Activated CD4-positive, alpha-beta T cell treated with anti-CD3 and anti-CD28 coated beads, Interleukin-2, amount 50 U/mL, for 16 hours (primary cell): ENCODE measurements around the gene LGR6.

Experiments used
- DNase-seq: peaks from one replicate; pipeline ENCODE4 v3.0.0-alpha.2; 2020

The LGR6 gene

DNA sequence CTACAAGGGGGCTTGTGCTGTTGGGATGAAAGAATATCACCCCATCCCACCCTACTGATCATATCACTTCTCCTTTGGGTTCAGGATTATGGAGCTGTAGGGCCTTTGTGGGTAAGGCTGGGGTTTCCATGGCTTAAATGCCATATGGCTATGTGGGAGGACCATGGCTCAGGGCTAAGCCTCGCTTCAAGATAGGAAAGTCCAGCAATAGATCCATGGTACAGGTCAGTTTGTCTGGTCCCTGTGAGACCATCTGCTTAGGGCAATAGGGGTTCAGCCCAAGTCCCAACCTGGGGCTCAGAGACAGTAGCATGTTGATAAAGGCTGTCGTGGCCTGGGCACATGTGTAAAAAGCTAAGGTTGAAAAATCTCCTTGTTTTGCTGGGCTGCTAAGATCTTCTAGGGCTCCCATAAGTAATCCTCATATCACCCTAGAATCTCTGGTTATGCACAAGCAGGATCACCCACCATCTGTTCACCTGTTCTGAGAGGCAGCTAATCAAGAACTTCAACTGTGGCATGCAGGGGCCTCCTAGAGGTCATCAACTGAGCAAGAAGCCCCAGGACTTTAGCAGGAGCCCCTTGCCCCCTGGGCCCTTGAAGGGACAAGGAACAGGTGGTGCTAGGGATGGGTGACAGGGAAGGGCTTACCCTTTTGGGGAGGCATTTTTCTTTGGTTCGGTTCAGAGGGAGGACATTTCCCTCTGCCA, 81.6 kb downstream of the LGR6 start:
- DNase-seq = no peak

DNA sequence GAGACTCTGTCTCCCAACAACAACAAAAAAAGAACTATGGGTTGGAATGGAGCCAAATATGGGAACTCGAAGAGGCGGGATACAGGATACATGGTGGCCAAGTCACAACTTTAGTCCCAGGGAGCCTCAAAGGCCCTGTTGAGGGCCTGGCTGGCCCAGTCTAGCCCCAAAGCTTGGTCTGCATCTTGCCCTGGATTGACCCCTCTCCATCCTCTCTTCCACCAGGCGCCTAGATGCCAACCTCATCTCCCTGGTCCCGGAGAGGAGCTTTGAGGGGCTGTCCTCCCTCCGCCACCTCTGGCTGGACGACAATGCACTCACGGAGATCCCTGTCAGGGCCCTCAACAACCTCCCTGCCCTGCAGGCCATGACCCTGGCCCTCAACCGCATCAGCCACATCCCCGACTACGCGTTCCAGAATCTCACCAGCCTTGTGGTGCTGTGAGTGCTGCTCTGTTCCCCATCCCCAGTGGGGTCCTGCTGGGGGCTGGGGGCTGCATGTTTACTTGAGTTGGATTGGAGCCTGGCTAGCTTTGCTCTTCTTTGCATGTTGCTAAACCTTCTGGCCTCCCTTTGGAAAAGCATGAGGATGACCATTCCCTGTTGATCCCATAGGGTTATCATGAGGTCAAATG, 82.6 kb downstream of the LGR6 start:
- DNase-seq = no peak

DNA sequence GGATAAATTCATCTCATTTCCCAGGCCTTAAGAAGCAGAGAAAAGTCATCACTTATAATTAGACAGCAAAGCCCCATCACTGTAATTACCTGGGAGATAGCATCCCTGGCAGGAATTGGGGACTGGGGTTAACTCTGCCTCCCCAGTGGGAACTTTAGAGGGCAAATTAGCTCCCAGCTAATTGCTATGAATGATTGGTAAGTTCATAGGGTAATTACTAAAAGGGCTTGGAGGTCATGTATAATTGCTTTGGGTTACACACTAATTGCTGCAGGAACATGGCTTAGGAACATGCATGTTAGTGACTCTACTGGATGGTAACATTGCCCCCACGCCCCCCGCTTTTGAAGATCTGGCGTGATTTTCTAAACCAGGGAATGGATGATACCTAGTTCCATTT, 83.3 kb downstream of the LGR6 start:
- DNase-seq = no peak

DNA sequence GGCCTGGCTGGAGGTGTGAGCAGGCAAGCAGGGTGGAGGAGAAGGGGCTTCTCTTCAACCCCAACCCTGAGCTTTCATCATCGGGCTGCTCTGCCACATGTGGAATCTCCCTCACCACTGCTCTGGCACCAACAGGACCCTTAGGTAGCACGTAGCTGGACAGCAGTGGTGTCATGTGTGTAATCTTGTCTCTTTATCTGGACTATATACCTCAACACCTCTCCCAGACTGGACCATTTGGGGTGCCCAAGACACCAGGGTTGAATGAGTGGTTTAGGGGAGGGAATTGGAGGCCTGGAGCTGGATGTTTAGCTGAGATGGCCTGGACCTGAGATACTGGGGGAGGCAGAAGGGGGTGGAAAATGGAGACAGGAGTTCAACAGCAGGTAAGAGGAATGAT, 85.2 kb downstream of the LGR6 start:
- no peak for DNase-seq

DNA sequence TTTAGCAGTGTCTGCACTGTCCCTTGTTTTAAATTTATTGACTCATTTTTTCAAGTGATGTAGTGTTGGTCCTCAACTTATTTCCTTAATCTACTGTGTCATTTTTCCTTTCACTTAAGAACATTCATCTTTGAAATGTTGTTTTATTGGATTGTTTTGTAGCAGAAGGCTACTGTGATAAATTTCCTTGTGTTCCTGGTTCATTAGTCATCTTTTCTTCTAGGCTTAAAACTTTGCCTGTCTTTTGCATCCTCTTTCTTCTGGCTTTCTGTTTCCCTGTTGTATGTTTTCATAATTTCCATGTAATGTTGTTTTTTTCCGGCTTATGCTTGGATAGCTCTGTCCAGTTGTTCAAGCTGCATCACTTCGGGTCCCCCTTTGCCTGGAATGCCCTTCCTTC, 86.2 kb downstream of the LGR6 start:
- no peak for DNase-seq

DNA sequence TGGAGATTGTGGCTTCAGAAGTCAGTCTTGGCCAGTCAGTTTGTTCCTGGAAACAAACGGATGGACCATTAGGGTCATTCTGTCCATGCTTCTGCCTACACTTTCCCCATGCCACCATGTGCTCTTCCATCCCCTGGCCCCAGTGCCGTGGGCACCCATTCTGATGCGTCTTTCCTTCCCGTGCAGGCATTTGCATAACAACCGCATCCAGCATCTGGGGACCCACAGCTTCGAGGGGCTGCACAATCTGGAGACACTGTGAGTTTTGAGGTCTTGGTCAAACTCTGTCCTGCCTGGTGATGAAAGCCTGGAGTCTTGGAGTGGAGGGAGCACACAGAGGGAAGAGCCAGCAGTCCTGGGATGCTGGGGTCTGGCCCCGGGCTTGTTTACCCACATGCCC, 87.0 kb downstream of the LGR6 start:
- no peak for DNase-seq

DNA sequence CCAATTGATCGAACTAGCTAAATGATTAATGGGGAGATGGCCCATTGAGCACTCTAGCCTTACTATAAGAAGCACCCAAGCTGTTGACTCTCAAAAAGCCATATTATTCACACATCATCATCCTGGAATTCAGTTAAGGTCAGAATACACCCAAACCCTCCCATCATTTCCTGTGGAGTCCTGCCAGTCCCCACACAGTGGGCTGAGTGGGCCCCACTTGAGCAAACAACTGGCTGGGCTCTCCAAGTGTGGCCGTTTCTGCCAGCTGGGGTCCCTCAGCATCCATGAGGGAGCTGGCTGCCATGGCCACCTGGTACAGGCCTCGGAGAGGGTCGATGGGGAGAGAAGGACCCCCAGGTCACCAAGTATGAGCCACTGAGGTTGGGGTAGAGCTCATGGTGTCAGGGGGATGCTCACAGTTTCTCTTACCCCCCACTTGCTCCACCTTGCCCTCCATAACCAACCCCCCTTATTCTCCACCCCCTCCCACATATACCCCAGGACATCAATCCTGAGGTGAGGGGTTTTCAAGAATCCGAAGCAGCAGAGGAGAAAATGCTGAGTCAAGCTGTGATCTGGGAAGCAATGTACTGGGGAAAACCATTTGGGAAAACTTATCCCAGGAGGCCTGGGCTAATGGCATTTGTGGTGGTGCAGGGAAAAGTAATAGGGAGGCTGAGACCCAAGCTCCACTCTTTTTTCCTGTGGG, 87.9 kb downstream of the LGR6 start:
- DNase-seq = no peak

DNA sequence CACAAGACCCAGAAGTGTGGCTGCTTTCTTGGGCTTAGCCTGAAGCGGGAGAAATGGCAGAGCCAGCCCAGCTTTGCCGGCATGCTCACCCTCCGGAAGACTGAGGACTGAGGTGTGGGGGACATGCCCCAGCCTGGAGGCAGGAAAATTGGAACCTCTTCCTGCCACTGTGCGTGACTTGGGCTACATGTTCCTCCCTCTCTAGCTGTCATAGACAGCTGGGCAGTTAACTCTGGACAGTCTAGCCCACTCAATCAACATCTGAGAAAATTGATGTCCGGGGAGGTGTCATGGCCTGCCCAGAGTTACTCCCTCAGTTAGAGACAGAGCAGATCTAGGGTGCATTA, 88.4 kb downstream of the LGR6 start:
- DNase-seq = no peak

DNA sequence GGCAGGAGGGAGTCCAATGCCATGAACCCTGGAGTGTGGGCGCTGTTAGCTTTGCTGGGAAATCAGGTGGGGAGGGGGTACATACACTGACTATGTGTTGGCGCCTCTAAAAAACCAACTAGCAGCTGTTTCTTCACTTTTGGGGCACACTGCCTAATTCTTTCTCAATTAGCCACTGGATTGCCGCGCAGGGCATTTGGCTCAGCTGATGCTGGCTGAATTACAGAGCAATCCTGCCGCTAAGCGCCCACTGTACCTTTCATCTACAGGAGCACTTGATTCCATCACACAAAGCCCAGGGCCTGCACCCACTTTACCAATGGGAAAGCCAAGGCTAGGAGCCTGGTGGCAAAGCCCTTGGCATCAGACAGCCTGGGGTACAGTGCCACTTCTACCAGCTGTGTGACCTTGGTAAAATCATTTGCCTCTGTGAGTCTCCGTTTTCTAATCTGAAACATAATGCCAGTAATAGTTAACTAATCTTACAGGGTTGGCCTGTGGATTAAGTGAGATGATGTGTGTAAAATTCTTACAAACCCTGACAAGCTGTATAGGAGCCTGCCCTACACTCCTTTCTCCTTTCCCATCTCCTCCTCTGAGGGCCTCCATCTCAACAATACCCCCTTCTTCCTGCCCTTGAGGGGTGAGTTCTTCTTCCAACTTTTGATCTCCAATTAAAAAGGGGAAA, 89.1 kb downstream of the LGR6 start:
- DNase-seq = no peak

DNA sequence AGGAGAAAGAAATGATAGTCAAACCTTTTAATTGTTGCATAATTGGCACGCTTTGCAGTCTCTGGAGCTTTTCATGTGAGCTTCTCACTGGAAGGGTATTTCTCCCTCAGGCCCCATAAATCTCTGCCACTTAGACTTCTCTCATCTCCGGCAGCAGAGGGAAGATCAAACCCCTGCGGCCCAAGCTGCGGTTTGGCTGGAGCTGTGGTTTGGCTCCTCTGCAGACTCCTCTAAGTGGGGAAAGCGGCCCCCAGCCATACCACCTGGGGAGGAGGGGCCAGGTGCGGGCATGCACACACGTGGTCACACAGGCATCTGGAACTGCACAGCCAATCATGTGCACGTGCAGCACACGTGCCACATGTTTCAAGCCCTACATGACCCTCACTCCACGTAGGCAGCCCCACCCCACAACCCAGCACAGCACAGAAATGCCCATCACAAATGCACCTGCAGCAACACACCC, 89.8 kb downstream of the LGR6 start:
- no peak for DNase-seq

DNA sequence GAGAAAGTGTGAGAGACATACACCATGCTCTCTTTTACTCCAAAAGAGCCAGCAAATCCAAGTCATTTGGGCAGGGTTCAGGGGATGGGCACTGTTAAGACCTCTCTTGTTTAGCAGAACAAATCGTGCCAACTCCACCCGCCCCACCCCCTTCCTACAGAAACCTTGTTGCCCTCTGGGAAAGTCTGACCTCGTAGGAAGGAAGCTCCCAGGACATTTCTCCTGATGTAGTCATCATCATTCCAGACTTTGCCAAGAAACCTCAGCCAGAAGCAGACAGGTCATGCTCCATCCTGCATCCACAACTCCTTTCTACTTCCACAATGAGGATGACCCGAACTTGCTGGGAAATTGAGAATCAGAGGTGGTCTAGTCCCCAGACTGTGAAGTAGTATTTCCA, 90.4 kb downstream of the LGR6 start:
- DNase-seq = no peak

DNA sequence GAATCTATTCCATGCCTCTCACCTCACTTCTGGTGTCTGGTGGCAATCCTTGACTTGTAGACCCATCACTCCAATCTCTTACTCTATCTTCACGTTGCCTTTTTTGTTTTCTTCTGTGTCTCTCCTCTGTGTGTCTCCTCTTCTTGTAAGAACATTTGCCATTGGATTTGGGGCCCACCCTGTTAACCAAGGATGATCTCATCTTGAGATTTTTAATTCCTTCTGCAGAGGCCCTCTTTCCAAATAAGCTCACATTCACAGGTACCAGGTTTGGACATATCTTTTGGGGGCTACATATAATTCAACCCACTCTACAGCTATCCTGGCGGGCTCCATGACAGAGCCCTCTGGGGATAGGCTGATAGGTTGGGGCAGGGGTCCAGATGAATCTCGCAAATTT, 92.3 kb downstream of the LGR6 start:
- no peak for DNase-seq

DNA sequence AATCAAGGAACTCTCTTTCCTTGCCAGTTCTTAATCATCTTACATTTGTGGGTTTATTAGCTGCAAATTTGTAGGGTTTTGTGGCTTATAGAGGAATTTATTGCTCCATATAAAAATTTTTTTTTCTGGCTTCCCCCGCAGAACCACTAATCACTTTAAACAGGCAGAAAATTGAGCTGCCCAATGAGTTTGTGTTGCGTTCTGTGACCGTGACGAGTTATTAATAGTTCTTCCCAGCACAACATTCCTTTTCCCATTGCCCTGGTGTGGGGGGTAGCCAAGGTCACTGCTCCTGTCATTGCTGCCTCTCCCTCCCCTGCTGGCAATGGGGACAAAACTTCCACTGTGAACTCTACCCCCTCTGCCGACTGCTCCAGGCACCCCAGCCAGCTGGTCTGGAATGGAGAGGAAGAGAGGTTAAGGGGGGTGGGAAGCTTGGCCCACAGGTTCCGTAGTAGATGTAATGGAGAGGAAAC, 93.1 kb downstream of the LGR6 start:
- DNase-seq = no peak

DNA sequence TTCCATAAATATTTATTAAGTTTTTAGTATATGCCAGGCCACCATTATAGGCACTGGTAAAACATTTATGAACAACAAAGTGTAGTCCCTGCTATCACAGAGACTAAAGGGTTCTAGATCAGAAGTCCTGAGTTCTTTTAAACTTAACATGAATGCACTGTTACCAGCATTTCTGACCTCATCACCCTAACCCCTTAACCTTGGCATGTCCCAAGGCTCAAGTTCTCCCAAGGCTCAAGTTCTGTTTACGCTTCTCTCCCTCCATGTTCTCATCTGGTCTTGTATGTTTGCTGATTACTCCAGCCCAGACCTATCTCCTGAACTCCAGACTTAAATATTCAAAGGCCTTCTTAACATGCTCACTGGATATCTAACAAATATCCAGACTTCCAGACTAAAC, 93.6 kb downstream of the LGR6 start:
- DNase-seq = no peak

DNA sequence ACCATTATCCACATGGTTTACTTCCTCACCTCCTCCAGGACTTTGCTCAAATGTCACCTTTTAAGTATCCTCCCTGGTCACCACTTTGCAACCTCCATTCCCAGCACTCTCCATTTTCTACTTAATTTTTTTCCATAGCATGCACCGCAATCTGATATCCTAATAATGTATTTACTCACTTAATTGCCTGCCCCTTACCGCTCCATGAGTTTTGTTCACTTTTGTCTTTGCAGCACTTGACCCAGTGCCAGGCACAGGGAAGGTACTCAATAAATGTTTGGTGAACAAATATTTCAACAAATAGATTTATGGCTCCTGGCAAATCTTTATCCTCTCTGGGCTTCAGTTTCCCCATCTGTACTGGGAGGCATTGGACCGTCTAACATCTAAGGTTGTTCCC, 94.6 kb downstream of the LGR6 start:
- DNase-seq = no peak

DNA sequence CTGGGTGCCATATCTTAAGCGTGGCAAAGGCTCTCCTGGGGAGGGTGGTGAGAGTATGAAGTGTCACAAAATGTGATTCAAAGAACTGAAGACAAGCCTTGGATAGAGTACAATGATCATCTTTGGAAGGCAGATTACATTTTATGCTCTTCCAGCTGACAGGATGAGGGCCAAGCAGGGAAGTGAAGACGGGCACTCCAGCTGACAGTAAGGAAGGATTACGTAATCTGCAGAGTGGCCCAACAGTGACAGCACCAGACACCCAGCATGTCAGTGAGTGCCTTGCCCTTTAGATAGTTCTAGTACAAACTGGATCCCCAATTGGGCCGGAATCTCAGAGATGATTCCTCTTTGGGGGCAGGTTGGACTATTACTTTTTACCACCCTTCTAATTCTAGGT, 95.4 kb downstream of the LGR6 start:
- no peak for DNase-seq

DNA sequence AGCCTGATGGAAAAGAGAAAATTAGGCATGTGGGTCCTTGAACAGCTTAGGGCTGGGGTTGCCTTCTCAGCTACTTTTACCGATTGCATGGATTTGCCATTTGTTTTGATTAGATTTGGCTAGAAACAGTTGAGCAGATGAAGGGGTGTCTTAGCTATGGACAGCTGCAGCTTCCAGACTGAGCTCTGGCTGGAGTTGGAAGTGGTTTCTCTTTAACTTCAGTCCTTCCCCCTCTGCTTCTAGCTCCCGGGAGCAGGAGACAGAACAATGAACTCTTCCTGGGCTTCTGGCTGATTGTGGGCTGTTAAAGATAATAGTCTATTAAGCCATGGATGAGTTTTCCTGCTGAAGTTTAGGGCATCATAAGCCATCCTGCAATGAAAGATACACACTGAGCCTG, 97.4 kb downstream of the LGR6 start:
- DNase-seq = no peak

DNA sequence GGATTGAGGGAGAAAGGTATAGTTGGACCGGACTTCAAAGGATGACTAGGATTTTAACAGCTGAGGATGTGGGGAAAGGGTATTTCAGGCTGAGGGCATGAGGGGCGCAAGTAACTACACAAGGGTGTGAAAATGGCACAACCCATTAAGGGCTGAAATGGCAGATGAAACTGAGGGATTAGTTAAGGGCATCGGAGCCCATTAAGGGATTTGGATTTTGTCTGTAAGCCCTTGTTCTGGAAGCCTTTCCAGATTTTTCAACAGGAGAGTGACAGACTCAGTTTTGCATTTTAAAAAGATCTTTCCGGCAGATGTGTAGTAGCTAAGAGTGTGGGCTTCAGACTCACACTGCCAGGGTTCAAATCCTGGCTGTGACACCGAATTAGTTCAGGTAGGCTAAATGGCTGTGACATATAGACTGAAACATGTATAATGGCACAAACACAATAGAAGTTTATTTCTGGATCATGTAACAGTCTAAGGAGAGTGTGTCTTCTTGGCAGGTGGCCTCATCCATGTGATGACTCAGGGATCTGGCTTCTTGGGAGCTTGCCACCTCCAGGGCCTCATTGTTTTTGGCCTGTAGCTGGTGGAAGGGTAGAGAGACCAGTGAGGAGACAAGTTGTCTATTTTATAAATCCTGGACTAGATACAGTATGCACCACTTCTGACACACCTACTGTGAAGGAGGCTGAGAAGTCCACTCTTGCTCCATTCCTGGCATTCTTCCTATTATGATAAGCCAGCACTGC, 98.5 kb downstream of the LGR6 start:
- no peak for DNase-seq

DNA sequence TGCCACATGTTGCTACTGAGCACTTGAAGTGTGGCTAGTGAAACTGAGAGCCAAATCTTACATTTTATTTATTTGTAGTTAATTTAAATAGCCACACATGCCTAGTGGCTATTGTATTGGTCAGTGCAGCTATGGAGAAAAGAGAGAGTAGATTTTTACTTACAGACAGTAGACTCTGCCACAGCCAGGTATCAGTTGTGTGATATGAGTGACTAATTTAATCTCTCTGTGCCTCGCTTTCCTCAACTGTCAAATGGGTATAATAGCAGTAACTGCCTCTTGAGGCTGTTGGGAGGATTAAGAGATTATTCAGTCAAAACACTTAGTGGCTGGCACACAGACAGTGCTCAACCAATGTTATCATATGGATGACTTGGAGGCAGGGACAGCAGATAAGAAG, 99.2 kb downstream of the LGR6 start:
- DNase-seq = no peak

DNA sequence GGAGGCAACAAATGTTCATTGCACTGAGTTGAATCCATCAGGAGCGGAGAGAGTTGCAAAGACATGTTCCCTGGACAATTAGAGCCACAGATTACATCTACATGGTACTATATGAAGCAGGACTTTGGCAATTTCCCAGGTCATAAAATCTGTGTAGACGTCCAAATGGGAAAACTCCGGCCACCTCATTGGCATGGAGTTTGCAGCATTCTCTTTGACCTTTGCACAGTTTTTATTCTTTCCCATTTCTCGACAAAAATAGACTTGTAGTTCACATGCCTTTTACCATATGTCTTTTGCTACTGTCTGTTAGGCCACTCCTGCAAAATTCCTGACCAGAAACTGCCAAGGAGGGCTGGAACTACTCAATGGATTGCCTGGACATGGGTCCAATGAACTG, 100.0 kb downstream of the LGR6 start:
- DNase-seq = no peak

DNA sequence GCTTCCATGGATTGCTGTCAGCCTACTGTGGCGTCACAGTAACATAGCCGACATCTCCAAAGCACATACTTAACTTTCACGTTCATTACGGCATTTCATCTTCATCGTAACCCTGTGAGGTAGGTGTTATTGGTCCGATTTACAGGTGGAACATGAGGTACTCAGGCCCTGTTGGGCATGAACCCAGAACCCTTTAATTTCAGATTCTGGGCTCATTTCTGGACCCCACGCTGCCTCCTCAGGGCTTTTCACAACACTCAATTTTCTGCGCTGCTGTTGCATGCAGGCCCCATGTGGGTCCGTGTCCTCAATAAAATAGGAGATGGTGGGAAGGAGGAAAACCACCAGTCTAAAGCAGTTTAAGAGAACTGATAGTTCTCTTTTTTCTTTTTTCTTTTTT, 108.6 kb downstream of the LGR6 start:
- no peak for DNase-seq

DNA sequence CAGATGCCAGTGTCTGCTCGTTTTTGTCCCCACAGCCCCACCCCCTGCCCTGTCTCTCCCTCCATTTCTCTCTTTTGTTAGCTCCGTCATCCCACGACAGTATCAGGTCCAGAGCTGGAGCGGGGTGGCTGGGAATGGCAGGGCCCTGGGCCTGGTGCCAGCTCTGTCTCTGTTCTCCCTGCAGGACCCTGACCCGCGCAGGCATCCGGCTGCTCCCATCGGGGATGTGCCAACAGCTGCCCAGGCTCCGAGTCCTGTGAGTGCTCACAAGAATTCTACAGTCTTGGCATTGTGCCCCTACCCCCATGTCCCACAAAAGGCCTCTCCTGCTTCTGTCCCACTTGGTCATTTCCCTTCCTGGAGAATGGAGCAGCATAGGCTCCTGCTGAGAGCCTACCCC, 110.8 kb downstream of the LGR6 start:
- DNase-seq = no peak

DNA sequence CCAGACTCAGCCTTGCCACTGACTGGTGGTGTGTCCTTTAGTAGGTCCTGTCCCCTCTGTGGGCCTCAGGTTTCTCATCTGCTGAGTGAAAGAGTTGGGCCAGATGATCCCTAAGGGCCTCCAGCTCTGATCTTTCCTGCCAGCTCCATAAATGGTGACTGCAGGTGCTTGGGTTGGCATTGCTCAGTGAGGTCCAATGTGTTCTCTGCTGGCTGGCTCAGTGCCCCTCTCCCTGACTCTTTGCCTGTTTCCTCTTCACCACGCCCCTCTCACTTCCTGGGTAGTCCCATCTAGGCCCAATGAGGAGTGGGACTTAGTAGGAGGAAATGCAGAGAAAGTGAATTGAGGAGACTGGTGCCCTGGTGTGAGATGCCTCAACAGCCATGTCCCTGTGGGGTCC, 111.6 kb downstream of the LGR6 start:
- no peak for DNase-seq
